K562 (cell line): Measurements from ENCODE around the gene STON2. TPM values are rescaled to one million over a fixed set of nuclear protein-coding genes. Genes with fewer than 3 reads are reported as not detected.

ENCODE experiments used
- ATF6 ChIP-seq: sonication (generic); formaldehyde crosslinking; IDR thresholded peaks from 2 replicates; pipeline ENCODE4 v1.4.0; 2020; ENCODE audit warnings: mild to moderate bottlenecking, missing genetic modification reagents
- BRD4 ChIP-seq: fragments of 200-600 bp; sonication (generic); IDR thresholded peaks from 2 replicates; pipeline ENCODE4 v1.6.1; 2017; ENCODE audit warnings: inconsistent platforms
- CBFA2T2 ChIP-seq: fragments of 450-650 bp; conservative IDR thresholded peaks from 2 replicates; pipeline ENCODE4 v1.6.1; 2017; ENCODE audit warnings: mild to moderate bottlenecking
- ELK1 ChIP-seq: sonication (generic); formaldehyde crosslinking; IDR thresholded peaks from 2 replicates; pipeline ENCODE4 v1.8.1; 2022; ENCODE audit warnings: missing genetic modification reagents
- GATAD2A ChIP-seq: fragments of 450-650 bp; IDR thresholded peaks from 2 replicates; pipeline ENCODE4 v1.6.1; 2017
- KDM5B ChIP-seq: fragments of 200-600 bp; sonication (generic); IDR thresholded peaks from 2 replicates; pipeline ENCODE4 v1.6.1; 2012; ENCODE audit warnings: low read depth, mild to moderate bottlenecking, moderate library complexity, low read length, control low read depth, inconsistent platforms; ENCODE audit not compliant: insufficient replicate concordance
- NFE2L1 ChIP-seq: fragments of 450-650 bp; IDR thresholded peaks from 2 replicates; pipeline ENCODE4 v1.6.1; 2016; ENCODE audit warnings: missing genetic modification characterization, low read depth, mild to moderate bottlenecking, missing compliant biosample characterization, moderate library complexity, borderline replicate concordance
- NR2F6 ChIP-seq: fragments of 450-650 bp; formaldehyde crosslinking; IDR thresholded peaks from 2 replicates; pipeline ENCODE4 v1.4.0; 2020; ENCODE audit warnings: mild to moderate bottlenecking
- PTRF ChIP-seq: fragments of 450-650 bp; IDR thresholded peaks from 2 replicates; pipeline ENCODE4 v1.6.1; 2016; ENCODE audit warnings: mild to moderate bottlenecking, missing genetic modification characterization, missing compliant biosample characterization
- RAD21 ChIP-seq, 2 experiments: fragments of 250-450 bp in 1 of 2; fragments of 450-650 bp in 1 of 2; sonication (Bioruptor Pico) in 1 of 2; formaldehyde crosslinking in 1 of 2; IDR thresholded peaks in 1 of 2; conservative IDR thresholded peaks in 1 of 2; 2 replicates each; pipeline versions ENCODE4 v1.4.0 to v1.8.0; 2020 to 2022; ENCODE audit warnings: mild to moderate bottlenecking in 2 of 2, moderate library complexity in 1 of 2
- RREB1 ChIP-seq: fragments of 250-450 bp; sonication (Bioruptor Pico); IDR thresholded peaks from 2 replicates; pipeline ENCODE4 v1.4.0; 2020
- SETDB1 ChIP-seq: IDR thresholded peaks from one replicate; pipeline ENCODE4 v1.6.1; 2012; ENCODE audit warnings: low read length, control low read depth, inconsistent platforms
- TCF15 ChIP-seq: fragments of 250-450 bp; sonication (Bioruptor Pico); IDR thresholded peaks from 2 replicates; pipeline ENCODE4 v1.8.0; 2022; ENCODE audit warnings: moderate library complexity, mild to moderate bottlenecking, inconsistent platforms
- TFAM ChIP-seq: fragments of 250-450 bp; sonication (Bioruptor Pico); conservative IDR thresholded peaks from 2 replicates; pipeline ENCODE4 v1.5.0; 2021; ENCODE audit warnings: mild to moderate bottlenecking, moderate library complexity
- ZHX1 ChIP-seq: fragments of 150-350 bp; conservative IDR thresholded peaks from 2 replicates; pipeline ENCODE4 v1.6.1; 2014; ENCODE audit warnings: low read length
- ZNF212 ChIP-seq: fragments of 450-650 bp; formaldehyde crosslinking; IDR thresholded peaks from 2 replicates; pipeline ENCODE4 v1.4.0; 2020; ENCODE audit warnings: mild to moderate bottlenecking
- polyA plus RNA-seq, 8 experiments: library from polyadenylated mRNA; depleted of rRNA in 4 of 8; stranded (reverse) in 5 of 8; unstranded in 3 of 8; fragments of >200 nt; fragmentation: Nextera tagmentation in 2 of 8; fragmentation: Illumina TruSeq in 1 of 8; extraction: Ambion mirVana in 2 of 8; extraction: Trizol in 1 of 8; gene quantifications; 2 replicates each; pipeline versions ENCODE4 v1.2.1 to v1.2.3, GENCODE V29; 2011 to 2014; ENCODE audit warnings: inconsistent platforms in 1 of 8, missing spikeins in 1 of 8
- total RNA-seq, 7 experiments: library from RNA; depleted of rRNA in 6 of 7; stranded (reverse); fragments of >200 nt in 6 of 7; fragmentation: Illumina TruSeq in 2 of 7; extraction: Trizol in 2 of 7; gene quantifications; 2 replicates each; pipeline versions ENCODE4 v1.2.1 to v1.2.3, GENCODE V29; 2011 to 2021; ENCODE audit warnings: low replicate concordance in 1 of 7
- TF ChIP-seq, protein P1 (sequence below): fragments of 250-450 bp; sonication (Bioruptor Pico); IDR thresholded peaks from 2 replicates; pipeline ENCODE4 v1.9.0; 2021; ENCODE audit warnings: mild to moderate bottlenecking

The STON2 gene
- total and polyA plus RNA-seq, 9 of the 15 experiments (the other 6 are each of a cell fraction or from before 2014, with no cell fraction given): 7.8 to 99.3 (median 53.5) TPM

- TF ChIP-seq ZHX1: no peak
- TF ChIP-seq ATF6: no peak
- TF ChIP-seq TCF15: no peak
- no peak for TF ChIP-seq NR2F6 (CRISPR knock-in tag)
- TF ChIP-seq KDM5B: no peak
- TF ChIP-seq RREB1: no peak
- TF ChIP-seq, protein P1, sequence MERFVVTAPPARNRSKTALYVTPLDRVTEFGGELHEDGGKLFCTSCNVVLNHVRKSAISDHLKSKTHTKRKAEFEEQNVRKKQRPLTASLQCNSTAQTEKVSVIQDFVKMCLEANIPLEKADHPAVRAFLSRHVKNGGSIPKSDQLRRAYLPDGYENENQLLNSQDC (CRISPR knock-in tag): no peak
- no peak for TF ChIP-seq NFE2L1 (tag)
- no peak for TF ChIP-seq TFAM
- TF ChIP-seq PTRF (tag): no peak
- no peak for TF ChIP-seq SETDB1
- peak in 1 of 2 experiments; percentile 19; a peak in 2 of 4 replicates for TF ChIP-seq RAD21 (CRISPR knock-in tag; conservative IDR thresholded peaks at IDR 0.05 in 1 of 2, IDR thresholded peaks at IDR 0.05 in 1 of 2)
- no peak for TF ChIP-seq ZNF212 (CRISPR knock-in tag)
- no peak for TF ChIP-seq ELK1
- TF ChIP-seq GATAD2A: no peak
- TF ChIP-seq CBFA2T2: peak; percentile 76
- no peak for TF ChIP-seq BRD4
These were observed 23.4 kb upstream of the STON2 start (continued) for GRCh38 chr14:81423504-81423903.
